GM23338 (cell line): ENCODE measurements around the gene FOXN4. TPM values are rescaled to one million over a fixed set of nuclear protein-coding genes. Genes with fewer than 3 reads are reported as not detected.

Source experiments
- ATAC-seq: fragments of 200-7000 bp; cut with Tn5 transposase; 3 replicates; pipeline ENCODE4 v1.9.1; 2020
- DNase-seq: peaks from one replicate; pipeline ENCODE4 v3.0.0-alpha.2; 2015; ENCODE audit warnings: low spot score
- H2AFZ ChIP-seq: fragments of 200-600 bp; sonication (generic); 2 replicates; pipeline ENCODE4 v1.8.0; 2016; ENCODE audit warnings: antibody characterized with exemption, mild to moderate bottlenecking, moderate library complexity
- H3F3A ChIP-seq: fragments of 200-600 bp; sonication (generic); replicated peaks from 2 replicates; pipeline ENCODE4 v1.8.0; 2017; ENCODE audit warnings: antibody characterized with exemption, mixed run types, low read depth
- H3K27ac ChIP-seq: fragments of 200-600 bp; sonication (generic); 2 replicates; pipeline ENCODE4 v1.6.1; 2016; ENCODE audit warnings: low read depth
- H3K27me3 ChIP-seq: fragments of 200-600 bp; sonication (generic); 2 replicates; pipeline ENCODE4 v1.8.0; 2016; ENCODE audit warnings: mild to moderate bottlenecking, mixed run types, moderate library complexity; ENCODE audit not compliant: insufficient read depth
- H3K36me3 ChIP-seq: fragments of 200-600 bp; sonication (generic); 2 replicates; pipeline ENCODE4 v1.8.0; 2016; ENCODE audit warnings: mild to moderate bottlenecking; ENCODE audit not compliant: insufficient read depth
- H3K4me1 ChIP-seq: fragments of 200-600 bp; sonication (generic); 2 replicates; pipeline ENCODE4 v1.8.0; 2016; ENCODE audit warnings: mild to moderate bottlenecking, moderate library complexity; ENCODE audit not compliant: insufficient read depth
- H3K4me2 ChIP-seq: fragments of 200-600 bp; sonication (generic); 2 replicates; pipeline ENCODE4 v1.7.1; 2017; ENCODE audit warnings: mixed run types
- H3K4me3 ChIP-seq: fragments of 200-600 bp; sonication (generic); 2 replicates; pipeline ENCODE4 v1.6.1; 2016; ENCODE audit warnings: mixed run types
- H3K79me2 ChIP-seq: fragments of 200-600 bp; sonication (generic); replicated peaks from 2 replicates; pipeline ENCODE4 v1.8.0; 2017; ENCODE audit warnings: mild to moderate bottlenecking; ENCODE audit not compliant: insufficient read depth
- H3K9me2 ChIP-seq: fragments of 200-600 bp; sonication (generic); 2 replicates; pipeline ENCODE4 v1.8.0; 2017; ENCODE audit not compliant: insufficient read depth
- H4K20me1 ChIP-seq: fragments of 200-600 bp; sonication (generic); replicated peaks from 2 replicates; pipeline ENCODE4 v1.8.0; 2017; ENCODE audit warnings: mild to moderate bottlenecking; ENCODE audit not compliant: insufficient read depth
- H3K27ac Mint-ChIP-seq: 2 replicates; pipeline ENCODE4 v1.8.0; 2020; ENCODE audit warnings: inconsistent platforms, mild to moderate bottlenecking, moderate library complexity, mixed read lengths
- H3K27me3 Mint-ChIP-seq: 3 replicates; pipeline ENCODE4 v1.8.0; 2022; ENCODE audit warnings: low read depth, mild to moderate bottlenecking, moderate library complexity, mixed read lengths, inconsistent platforms; ENCODE audit not compliant: insufficient read depth, poor library complexity
- H3K36me3 Mint-ChIP-seq: 3 replicates; pipeline ENCODE4 v1.8.0; 2021; ENCODE audit warnings: low read depth, mild to moderate bottlenecking, inconsistent platforms, moderate library complexity, mixed read lengths
- H3K4me1 Mint-ChIP-seq: 3 replicates; pipeline ENCODE4 v1.8.0; 2020; ENCODE audit warnings: mild to moderate bottlenecking, inconsistent platforms, mixed read lengths
- H3K4me3 Mint-ChIP-seq: 3 replicates; pipeline ENCODE4 v1.8.0; 2021; ENCODE audit warnings: moderate library complexity, mild to moderate bottlenecking, inconsistent platforms, mixed read lengths
- H3K9me3 Mint-ChIP-seq: 3 replicates; pipeline ENCODE4 v1.8.0; 2020; ENCODE audit warnings: moderate library complexity, mild to moderate bottlenecking, inconsistent platforms, mixed read lengths
- EZH2phosphoT487 ChIP-seq: fragments of 200-600 bp; sonication (generic); IDR thresholded peaks from one replicate; pipeline ENCODE4 v1.8.1; 2018; ENCODE audit warnings: antibody characterized with exemption; ENCODE audit not compliant: unreplicated experiment
- JUNB ChIP-seq: IDR thresholded peaks from one replicate; pipeline ENCODE4 v1.6.1; 2016; ENCODE audit warnings: antibody characterized with exemption; ENCODE audit not compliant: unreplicated experiment
- NANOG ChIP-seq: IDR thresholded peaks from 2 replicates; pipeline ENCODE4 v1.6.1; 2016; ENCODE audit warnings: antibody characterized with exemption, borderline replicate concordance
- POLR2AphosphoS5 ChIP-seq: IDR thresholded peaks from 2 replicates; pipeline ENCODE4 v1.6.1; 2016; ENCODE audit warnings: antibody characterized with exemption, low read depth
- STAT1 ChIP-seq: IDR thresholded peaks from one replicate; pipeline ENCODE4 v1.6.1; 2016; ENCODE audit warnings: antibody characterized with exemption; ENCODE audit not compliant: unreplicated experiment
- ZNF331 ChIP-seq: fragments of 250-450 bp; sonication (Bioruptor Pico); IDR thresholded peaks from 2 replicates; pipeline ENCODE4 v1.5.0; 2020; ENCODE audit warnings: low read depth, mild to moderate bottlenecking, moderate library complexity
- polyA plus RNA-seq: library from polyadenylated mRNA; unstranded; fragments of >200 nt; fragmentation: Nextera tagmentation; extraction: Ambion mirVana; gene quantifications from 2 replicates; pipeline ENCODE4 v1.2.1, GENCODE V29; 2016
- total RNA-seq: library from RNA; depleted of rRNA; stranded (reverse); fragments of >200 nt; shearing (Covaris generic); gene quantifications from 2 replicates; pipeline ENCODE4 v1.2.3, GENCODE V29; 2014
- TF ChIP-seq, protein P1 (sequence below): fragments of 250-450 bp; sonication (Bioruptor Pico); IDR thresholded peaks from 2 replicates; pipeline ENCODE4 v1.5.0; 2020; ENCODE audit warnings: mild to moderate bottlenecking, moderate library complexity
- TF ChIP-seq, protein P2 (sequence below): IDR thresholded peaks from 2 replicates; pipeline ENCODE4 v1.6.1; 2016; ENCODE audit warnings: antibody characterized with exemption
- TF ChIP-seq, protein P3 (sequence below): IDR thresholded peaks from one replicate; pipeline ENCODE4 v1.6.1; 2018; ENCODE audit warnings: antibody characterized with exemption; ENCODE audit not compliant: unreplicated experiment

The FOXN4 gene
- total and polyA plus RNA-seq, 2 experiments from 2014 or later = 0.35 to 0.47 TPM

DNA sequence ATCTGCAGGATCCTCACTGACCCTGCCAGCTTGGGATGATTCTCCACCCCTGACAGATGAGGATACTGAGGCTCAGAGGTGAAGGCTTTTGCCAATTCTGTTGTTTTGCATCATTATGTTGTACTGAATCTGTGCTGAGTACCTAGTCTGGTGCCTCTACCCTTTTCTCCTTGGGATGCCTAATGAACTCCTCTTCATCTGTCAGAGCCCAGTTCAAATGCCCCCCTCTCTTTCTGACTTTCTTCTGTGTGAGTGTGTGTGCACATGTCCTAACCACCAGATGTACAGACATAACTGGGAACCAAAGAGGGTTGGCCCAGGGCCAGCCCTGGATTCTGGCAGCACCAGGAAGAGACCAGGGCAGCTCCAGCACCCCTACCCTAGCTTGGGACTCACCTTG is 22.8 kb downstream of the FOXN4 start (continued):
- TF ChIP-seq, protein P1, sequence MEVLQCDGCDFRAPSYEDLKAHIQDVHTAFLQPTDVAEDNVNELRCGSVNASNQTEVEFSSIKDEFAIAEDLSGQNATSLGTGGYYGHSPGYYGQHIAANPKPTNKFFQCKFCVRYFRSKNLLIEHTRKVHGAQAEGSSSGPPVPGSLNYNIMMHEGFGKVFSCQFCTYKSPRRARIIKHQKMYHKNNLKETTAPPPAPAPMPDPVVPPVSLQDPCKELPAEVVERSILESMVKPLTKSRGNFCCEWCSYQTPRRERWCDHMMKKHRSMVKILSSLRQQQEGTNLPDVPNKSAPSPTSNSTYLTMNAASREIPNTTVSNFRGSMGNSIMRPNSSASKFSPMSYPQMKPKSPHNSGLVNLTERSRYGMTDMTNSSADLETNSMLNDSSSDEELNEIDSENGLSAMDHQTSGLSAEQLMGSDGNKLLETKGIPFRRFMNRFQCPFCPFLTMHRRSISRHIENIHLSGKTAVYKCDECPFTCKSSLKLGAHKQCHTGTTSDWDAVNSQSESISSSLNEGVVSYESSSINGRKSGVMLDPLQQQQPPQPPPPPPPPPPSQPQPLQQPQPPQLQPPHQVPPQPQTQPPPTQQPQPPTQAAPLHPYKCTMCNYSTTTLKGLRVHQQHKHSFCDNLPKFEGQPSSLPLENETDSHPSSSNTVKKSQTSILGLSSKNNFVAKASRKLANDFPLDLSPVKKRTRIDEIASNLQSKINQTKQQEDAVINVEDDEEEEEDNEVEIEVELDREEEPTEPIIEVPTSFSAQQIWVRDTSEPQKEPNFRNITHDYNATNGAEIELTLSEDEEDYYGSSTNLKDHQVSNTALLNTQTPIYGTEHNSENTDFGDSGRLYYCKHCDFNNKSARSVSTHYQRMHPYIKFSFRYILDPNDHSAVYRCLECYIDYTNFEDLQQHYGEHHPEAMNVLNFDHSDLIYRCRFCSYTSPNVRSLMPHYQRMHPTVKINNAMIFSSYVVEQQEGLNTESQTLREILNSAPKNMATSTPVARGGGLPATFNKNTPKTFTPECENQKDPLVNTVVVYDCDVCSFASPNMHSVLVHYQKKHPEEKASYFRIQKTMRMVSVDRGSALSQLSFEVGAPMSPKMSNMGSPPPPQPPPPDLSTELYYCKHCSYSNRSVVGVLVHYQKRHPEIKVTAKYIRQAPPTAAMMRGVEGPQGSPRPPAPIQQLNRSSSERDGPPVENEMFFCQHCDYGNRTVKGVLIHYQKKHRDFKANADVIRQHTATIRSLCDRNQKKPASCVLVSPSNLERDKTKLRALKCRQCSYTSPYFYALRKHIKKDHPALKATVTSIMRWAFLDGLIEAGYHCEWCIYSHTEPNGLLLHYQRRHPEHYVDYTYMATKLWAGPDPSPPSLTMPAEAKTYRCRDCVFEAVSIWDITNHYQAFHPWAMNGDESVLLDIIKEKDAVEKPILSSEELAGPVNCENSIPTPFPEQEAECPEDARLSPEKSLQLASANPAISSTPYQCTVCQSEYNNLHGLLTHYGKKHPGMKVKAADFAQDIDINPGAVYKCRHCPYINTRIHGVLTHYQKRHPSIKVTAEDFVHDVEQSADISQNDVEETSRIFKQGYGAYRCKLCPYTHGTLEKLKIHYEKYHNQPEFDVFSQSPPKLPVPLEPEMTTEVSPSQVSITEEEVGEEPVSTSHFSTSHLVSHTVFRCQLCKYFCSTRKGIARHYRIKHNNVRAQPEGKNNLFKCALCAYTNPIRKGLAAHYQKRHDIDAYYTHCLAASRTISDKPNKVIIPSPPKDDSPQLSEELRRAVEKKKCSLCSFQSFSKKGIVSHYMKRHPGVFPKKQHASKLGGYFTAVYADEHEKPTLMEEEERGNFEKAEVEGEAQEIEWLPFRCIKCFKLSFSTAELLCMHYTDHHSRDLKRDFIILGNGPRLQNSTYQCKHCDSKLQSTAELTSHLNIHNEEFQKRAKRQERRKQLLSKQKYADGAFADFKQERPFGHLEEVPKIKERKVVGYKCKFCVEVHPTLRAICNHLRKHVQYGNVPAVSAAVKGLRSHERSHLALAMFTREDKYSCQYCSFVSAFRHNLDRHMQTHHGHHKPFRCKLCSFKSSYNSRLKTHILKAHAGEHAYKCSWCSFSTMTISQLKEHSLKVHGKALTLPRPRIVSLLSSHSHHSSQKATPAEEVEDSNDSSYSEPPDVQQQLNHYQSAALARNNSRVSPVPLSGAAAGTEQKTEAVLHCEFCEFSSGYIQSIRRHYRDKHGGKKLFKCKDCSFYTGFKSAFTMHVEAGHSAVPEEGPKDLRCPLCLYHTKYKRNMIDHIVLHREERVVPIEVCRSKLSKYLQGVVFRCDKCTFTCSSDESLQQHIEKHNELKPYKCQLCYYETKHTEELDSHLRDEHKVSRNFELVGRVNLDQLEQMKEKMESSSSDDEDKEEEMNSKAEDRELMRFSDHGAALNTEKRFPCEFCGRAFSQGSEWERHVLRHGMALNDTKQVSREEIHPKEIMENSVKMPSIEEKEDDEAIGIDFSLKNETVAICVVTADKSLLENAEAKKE (CRISPR knock-in tag) = no peak
- no peak for TF ChIP-seq JUNB
- no peak for TF ChIP-seq POLR2AphosphoS5
- TF ChIP-seq, protein P2, sequence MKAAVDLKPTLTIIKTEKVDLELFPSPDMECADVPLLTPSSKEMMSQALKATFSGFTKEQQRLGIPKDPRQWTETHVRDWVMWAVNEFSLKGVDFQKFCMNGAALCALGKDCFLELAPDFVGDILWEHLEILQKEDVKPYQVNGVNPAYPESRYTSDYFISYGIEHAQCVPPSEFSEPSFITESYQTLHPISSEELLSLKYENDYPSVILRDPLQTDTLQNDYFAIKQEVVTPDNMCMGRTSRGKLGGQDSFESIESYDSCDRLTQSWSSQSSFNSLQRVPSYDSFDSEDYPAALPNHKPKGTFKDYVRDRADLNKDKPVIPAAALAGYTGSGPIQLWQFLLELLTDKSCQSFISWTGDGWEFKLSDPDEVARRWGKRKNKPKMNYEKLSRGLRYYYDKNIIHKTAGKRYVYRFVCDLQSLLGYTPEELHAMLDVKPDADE = no peak
- no peak for TF ChIP-seq EZH2phosphoT487
- no peak for TF ChIP-seq NANOG
- TF ChIP-seq ZNF331 (CRISPR knock-in tag) = no peak

DNA sequence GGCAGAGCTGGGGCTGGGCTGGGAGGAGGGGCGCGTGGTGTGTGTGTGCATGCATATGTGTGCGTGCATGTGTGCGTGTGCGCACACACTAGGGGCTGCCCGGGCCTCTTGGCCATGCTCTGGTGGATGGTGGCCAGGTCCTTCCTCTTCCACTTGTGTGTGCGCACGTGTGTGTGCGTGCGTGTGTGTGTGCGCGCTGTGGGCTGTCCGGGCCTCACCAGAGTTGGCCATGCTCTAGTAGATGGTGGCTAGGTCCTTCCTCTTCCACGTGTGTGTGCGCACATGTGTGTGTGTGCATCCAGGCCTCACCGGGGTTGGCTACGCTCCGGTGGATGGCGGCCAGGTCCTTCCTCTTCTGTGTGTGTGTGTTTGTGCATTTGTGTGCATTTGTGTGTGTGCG is 24.7 kb downstream of the FOXN4 start:
- H3K27ac Mint-ChIP-seq = no peak overlapping the region
- TF ChIP-seq NANOG = no peak
- no peak for TF ChIP-seq ZNF331 (CRISPR knock-in tag)
- no peak for TF ChIP-seq STAT1
- no peak for TF ChIP-seq EZH2phosphoT487
- TF ChIP-seq JUNB = no peak
- no peak for TF ChIP-seq POLR2AphosphoS5
- TF ChIP-seq, protein P3, sequence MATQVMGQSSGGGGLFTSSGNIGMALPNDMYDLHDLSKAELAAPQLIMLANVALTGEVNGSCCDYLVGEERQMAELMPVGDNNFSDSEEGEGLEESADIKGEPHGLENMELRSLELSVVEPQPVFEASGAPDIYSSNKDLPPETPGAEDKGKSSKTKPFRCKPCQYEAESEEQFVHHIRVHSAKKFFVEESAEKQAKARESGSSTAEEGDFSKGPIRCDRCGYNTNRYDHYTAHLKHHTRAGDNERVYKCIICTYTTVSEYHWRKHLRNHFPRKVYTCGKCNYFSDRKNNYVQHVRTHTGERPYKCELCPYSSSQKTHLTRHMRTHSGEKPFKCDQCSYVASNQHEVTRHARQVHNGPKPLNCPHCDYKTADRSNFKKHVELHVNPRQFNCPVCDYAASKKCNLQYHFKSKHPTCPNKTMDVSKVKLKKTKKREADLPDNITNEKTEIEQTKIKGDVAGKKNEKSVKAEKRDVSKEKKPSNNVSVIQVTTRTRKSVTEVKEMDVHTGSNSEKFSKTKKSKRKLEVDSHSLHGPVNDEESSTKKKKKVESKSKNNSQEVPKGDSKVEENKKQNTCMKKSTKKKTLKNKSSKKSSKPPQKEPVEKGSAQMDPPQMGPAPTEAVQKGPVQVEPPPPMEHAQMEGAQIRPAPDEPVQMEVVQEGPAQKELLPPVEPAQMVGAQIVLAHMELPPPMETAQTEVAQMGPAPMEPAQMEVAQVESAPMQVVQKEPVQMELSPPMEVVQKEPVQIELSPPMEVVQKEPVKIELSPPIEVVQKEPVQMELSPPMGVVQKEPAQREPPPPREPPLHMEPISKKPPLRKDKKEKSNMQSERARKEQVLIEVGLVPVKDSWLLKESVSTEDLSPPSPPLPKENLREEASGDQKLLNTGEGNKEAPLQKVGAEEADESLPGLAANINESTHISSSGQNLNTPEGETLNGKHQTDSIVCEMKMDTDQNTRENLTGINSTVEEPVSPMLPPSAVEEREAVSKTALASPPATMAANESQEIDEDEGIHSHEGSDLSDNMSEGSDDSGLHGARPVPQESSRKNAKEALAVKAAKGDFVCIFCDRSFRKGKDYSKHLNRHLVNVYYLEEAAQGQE = no peak
- TF ChIP-seq, protein P2 = no peak

More for the DNA sequence above, 24.7 kb downstream of the FOXN4 start:
- peaks cover 6% of the 10 kb centered on the region; the same call in 1 of the 3 replicates for H3K4me1 Mint-ChIP-seq
- peaks cover 5% of the 10 kb centered on the region for H3K27me3 Mint-ChIP-seq
- H3K4me3 Mint-ChIP-seq = no peak overlapping the region
- H3K9me2 ChIP-seq = no peaks in the 10 kb centered on the region
- no peaks in the 10 kb centered on the region for H3K79me2 ChIP-seq
- H2AFZ ChIP-seq = no peak overlapping the region
- no peaks in the 10 kb centered on the region for H3K27me3 ChIP-seq
- H3K9me3 Mint-ChIP-seq = no peaks in the 10 kb centered on the region
- no peak overlapping the region for H3K4me3 ChIP-seq
- H3K27ac ChIP-seq = no peak overlapping the region
- DNase-seq = no peak
- H3F3A ChIP-seq = no peaks in the 10 kb centered on the region
- no peaks in the 10 kb centered on the region for H3K36me3 ChIP-seq
- no peaks in the 10 kb centered on the region for H3K4me1 ChIP-seq
- H3K4me2 ChIP-seq = no peak overlapping the region
- no peaks in the 10 kb centered on the region; the same call in 2 of the 3 replicates for H3K36me3 Mint-ChIP-seq
- H4K20me1 ChIP-seq = no peaks in the 10 kb centered on the region
- ATAC-seq = no peak
